CD4-positive, alpha-beta T cell (primary cell): ENCODE results near the gene KRT1. TPM values are rescaled to one million over a fixed set of nuclear protein-coding genes. Genes with fewer than 3 reads are reported as not detected.

Experiments
- ATAC-seq: fragments of 200-7000 bp; cut with Tn5 transposase; one replicate; pipeline ENCODE4 v1.10.0; 2022; ENCODE audit warnings: mild to moderate bottlenecking; ENCODE audit not compliant: poor library complexity
- CTCF ChIA-PET: fragments of 350-600 bp; sonication (Branson Sonifier 250); formaldehyde crosslinking; loops from one replicate; lab custom pipeline; 2021; ENCODE audit warnings: antibody characterized with exemption, inconsistent platforms; lab: Charles Lee
- POLR2A ChIA-PET: fragments of 350-600 bp; sonication (Branson Sonifier 250); formaldehyde crosslinking; loops from one replicate; lab custom pipeline; 2021; ENCODE audit warnings: antibody characterized with exemption, inconsistent platforms; lab: Charles Lee
- DNase-seq, 14 experiments: peaks; one replicate each; pipeline ENCODE4 v3.0.0-alpha.2; 2013 to 2020; ENCODE audit warnings: mixed read lengths in 2 of 14
- H3K27ac ChIP-seq, 2 donors: one replicate each; pipeline versions ENCODE4 v1.5.1 to v1.7.0; 2013; ENCODE audit warnings: low read length in 2 of 2, low read depth in 1 of 2, mild to moderate bottlenecking in 1 of 2
- H3K27me3 ChIP-seq, 2 experiments: 1 replicate in 1 of 2; 2 replicates in 1 of 2; pipeline versions ENCODE4 v1.6.1 to v1.7.0; 2013; ENCODE audit warnings: low read length in 2 of 2, control low read depth in 1 of 2, mild to moderate bottlenecking in 1 of 2, moderate library complexity in 1 of 2; ENCODE audit not compliant: insufficient read depth in 2 of 2, control insufficient read depth in 1 of 2
- H3K36me3 ChIP-seq: one replicate; pipeline ENCODE4 v1.6.1; 2013; ENCODE audit warnings: low read length, control low read depth; ENCODE audit not compliant: insufficient read depth
- H3K4me1 ChIP-seq: one replicate; pipeline ENCODE4 v1.6.1; 2013; ENCODE audit warnings: low read length, control low read depth; ENCODE audit not compliant: insufficient read depth
- H3K4me3 ChIP-seq: one replicate; pipeline ENCODE4 v1.5.1; 2013; ENCODE audit warnings: mild to moderate bottlenecking, low read length, moderate library complexity
- H3K9me3 ChIP-seq, 2 experiments: 1 replicate in 1 of 2; 2 replicates in 1 of 2; pipeline versions ENCODE4 v1.6.1 to v1.7.0; 2013; ENCODE audit warnings: low read length in 2 of 2, mild to moderate bottlenecking in 2 of 2, control low read depth in 1 of 2, moderate library complexity in 1 of 2; ENCODE audit not compliant: control insufficient read depth in 1 of 2, insufficient read depth in 1 of 2
- H3K27ac Mint-ChIP-seq: one replicate; pipeline ENCODE4 v1.8.0; 2020; ENCODE audit warnings: mixed read lengths
- H3K27me3 Mint-ChIP-seq: one replicate; pipeline ENCODE4 v1.8.0; 2021; ENCODE audit warnings: mixed read lengths
- H3K36me3 Mint-ChIP-seq: one replicate; pipeline ENCODE4 v1.8.0; 2021; ENCODE audit warnings: low read depth, mixed read lengths
- H3K4me1 Mint-ChIP-seq: one replicate; pipeline ENCODE4 v1.8.0; 2021; ENCODE audit warnings: low read depth, mixed read lengths
- H3K4me3 Mint-ChIP-seq: one replicate; pipeline ENCODE4 v1.8.0; 2020; ENCODE audit warnings: mild to moderate bottlenecking, mixed read lengths
- H3K9me3 Mint-ChIP-seq: one replicate; pipeline ENCODE4 v1.8.0; 2020; ENCODE audit warnings: mixed read lengths
- intact Hi-C, 2 experiments: fragments of 100-400 bp; cut with DNase I in 1 of 2; cut with micrococcal nuclease in 1 of 2; formaldehyde crosslinking; loops; one replicate each; pipeline versions ENCODE4 v1.15.1 to v1.9.0; 2023 to 2025; cut with DNase I, micrococcal nuclease
- total RNA-seq, 174 experiments: library from RNA in 2 of 174; stranded (reverse) in 2 of 174; gene quantifications; one replicate each; pipeline ENCODE4 v1.2.3 and lab custom pipeline; 2021 to 2026
- TF ChIP-seq, protein P1 (sequence below): fragments of 200-600 bp; IDR thresholded peaks from one replicate; pipeline ENCODE4 v1.8.0; 2022; ENCODE audit warnings: antibody characterized with exemption, mild to moderate bottlenecking

Gene KRT1
- total RNA-seq, 2 experiments from 2014 or later: 3.9 to 4.0 TPM

DNA sequence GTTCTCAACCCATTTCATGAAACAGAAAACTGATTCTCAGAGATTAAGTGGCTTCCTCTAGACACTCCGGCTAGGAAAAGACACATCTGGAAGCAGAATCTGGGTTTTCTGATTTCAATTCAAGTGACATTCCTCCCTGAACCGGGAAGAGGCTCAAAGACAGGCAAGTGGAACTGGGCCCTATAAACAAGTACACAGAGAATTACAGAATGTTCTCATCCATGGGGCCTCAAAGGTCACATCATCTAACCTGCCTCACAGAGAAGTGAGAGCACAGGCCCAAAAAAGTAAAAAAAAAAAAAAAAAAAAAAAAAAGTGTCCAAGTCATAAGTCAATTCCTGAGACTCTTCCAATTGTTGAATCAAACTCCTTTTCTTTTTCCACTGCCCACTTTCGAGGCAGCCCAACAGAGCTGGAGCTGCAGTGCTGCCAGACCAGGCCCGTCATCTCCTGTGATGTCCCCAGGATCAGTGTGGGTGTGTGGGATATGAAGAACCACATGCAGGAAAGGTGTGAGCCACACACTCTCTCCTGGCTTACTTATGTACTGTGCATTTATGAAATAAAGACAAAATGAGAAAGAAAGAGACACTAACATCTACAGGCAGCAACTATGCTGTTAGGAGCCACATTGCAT lies 2.8 kb upstream of the KRT1 start:
- H3K27me3 Mint-ChIP-seq: no peaks in the 10 kb centered on the region
- Histone ChIP-seq H3K9me3 (no peaks in the 10 kb centered on the region), H3K4me1 (peaks cover 26% of the 10 kb centered on the region), H3K27me3 (no peaks in the 10 kb centered on the region), H3K4me3 (no peak overlapping the region), H3K36me3 (no peaks in the 10 kb centered on the region), H3K27ac (no peak overlapping the region)
- H3K36me3 Mint-ChIP-seq: no peaks in the 10 kb centered on the region
- TF ChIP-seq, protein P1, sequence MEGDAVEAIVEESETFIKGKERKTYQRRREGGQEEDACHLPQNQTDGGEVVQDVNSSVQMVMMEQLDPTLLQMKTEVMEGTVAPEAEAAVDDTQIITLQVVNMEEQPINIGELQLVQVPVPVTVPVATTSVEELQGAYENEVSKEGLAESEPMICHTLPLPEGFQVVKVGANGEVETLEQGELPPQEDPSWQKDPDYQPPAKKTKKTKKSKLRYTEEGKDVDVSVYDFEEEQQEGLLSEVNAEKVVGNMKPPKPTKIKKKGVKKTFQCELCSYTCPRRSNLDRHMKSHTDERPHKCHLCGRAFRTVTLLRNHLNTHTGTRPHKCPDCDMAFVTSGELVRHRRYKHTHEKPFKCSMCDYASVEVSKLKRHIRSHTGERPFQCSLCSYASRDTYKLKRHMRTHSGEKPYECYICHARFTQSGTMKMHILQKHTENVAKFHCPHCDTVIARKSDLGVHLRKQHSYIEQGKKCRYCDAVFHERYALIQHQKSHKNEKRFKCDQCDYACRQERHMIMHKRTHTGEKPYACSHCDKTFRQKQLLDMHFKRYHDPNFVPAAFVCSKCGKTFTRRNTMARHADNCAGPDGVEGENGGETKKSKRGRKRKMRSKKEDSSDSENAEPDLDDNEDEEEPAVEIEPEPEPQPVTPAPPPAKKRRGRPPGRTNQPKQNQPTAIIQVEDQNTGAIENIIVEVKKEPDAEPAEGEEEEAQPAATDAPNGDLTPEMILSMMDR: no peak
- H3K27ac Mint-ChIP-seq: peak overlapping the region; percentile 86
- peaks cover 69% of the 10 kb centered on the region for H3K4me1 Mint-ChIP-seq
- ChIA-PET POLR2A (interaction anchor here (2.2 kb wide), 1 partner anchor 8 kb away, joined by 17 read pairs; no protein-coding TSS in a partner anchor), CTCF (no interaction called here)
- H3K4me3 Mint-ChIP-seq: no peak overlapping the region
- intact Hi-C loops: loop anchor here in 1 of 2 experiments (1.0 to 10.0 kb wide), 2 partner anchors 7 to 192 kb away; no protein-coding TSS in a partner anchor
- no peak for DNase-seq
- no peaks in the 10 kb centered on the region for H3K9me3 Mint-ChIP-seq
- no peak for ATAC-seq

GRCh38 chr12:52682381-52682660 lies 2.1 kb upstream of the KRT1 start:
- Histone ChIP-seq H3K27me3 (no peaks in the 10 kb centered on the region), H3K4me1 (peaks cover 24% of the 10 kb centered on the region), H3K4me3 (no peak overlapping the region), H3K9me3 (no peaks in the 10 kb centered on the region), H3K27ac (no peak overlapping the region), H3K36me3 (no peaks in the 10 kb centered on the region)
- Mint-ChIP-seq H3K4me3 (no peak overlapping the region), H3K36me3 (no peaks in the 10 kb centered on the region), H3K27ac (peak overlapping the region; percentile 86), H3K4me1 (peaks cover 64% of the 10 kb centered on the region), H3K9me3 (no peaks in the 10 kb centered on the region), H3K27me3 (no peaks in the 10 kb centered on the region)
- TF ChIP-seq, protein P1: no peak
- intact Hi-C loops: loop anchor here in 1 of 2 experiments (1.0 to 10.0 kb wide), 2 partner anchors 8 to 192 kb away; no protein-coding TSS in a partner anchor
- ChIA-PET POLR2A (interaction anchor here (2.2 kb wide), 1 partner anchor 8 kb away, joined by 17 read pairs; no protein-coding TSS in a partner anchor), CTCF (no interaction called here)
- DNase-seq (no peak), ATAC-seq (no peak)

- no peak overlapping the region for H3K27ac ChIP-seq
- no peak overlapping the region for H3K4me3 ChIP-seq
- H3K9me3 ChIP-seq: no peaks in the 10 kb centered on the region
- TF ChIP-seq, protein P1: no peak
- Mint-ChIP-seq H3K9me3 (no peaks in the 10 kb centered on the region), H3K27ac (peak overlapping the region; percentile 86), H3K27me3 (no peaks in the 10 kb centered on the region), H3K4me3 (peak overlapping the region; percentile 52), H3K36me3 (no peaks in the 10 kb centered on the region), H3K4me1 (peaks cover 64% of the 10 kb centered on the region)
- ChIA-PET CTCF (no interaction called here), POLR2A (interaction anchor here (1.0 to 2.2 kb wide), 7 partner anchors 9 to 96 kb away, joined by 3 to 17 read pairs (median 4); partner anchors contain the start of gene KRT73)
- peaks cover 24% of the 10 kb centered on the region for H3K4me1 ChIP-seq
- no peaks in the 10 kb centered on the region for H3K36me3 ChIP-seq
- intact Hi-C loops: loop anchor here in 1 of 2 experiments (1.0 to 10.0 kb wide), 5 partner anchors 9 to 193 kb away; no protein-coding TSS in a partner anchor
- no peaks in the 10 kb centered on the region for H3K27me3 ChIP-seq
- DNase-seq: peak; percentile 21 to 74 (median 48)
- ATAC-seq: peak; percentile 98
Observed at GRCh38 chr12:52681526-52682380, 1.5 kb upstream of the KRT1 start.
